H7 (cell line): ENCODE data around the gene HOXD3. TPM values are rescaled to one million over a fixed set of nuclear protein-coding genes. Genes with fewer than 3 reads are reported as not detected.

Experiments used
- DNase-seq: peaks from one replicate; pipeline ENCODE4 v3.0.0; 2012
- H3K27me3 ChIP-seq: 2 replicates; pipeline ENCODE4 v1.6.0; 2011; ENCODE audit warnings: mild to moderate bottlenecking, low read length; ENCODE audit not compliant: control insufficient read depth, insufficient read depth
- H3K36me3 ChIP-seq: replicated peaks from 2 replicates; pipeline ENCODE4 v1.5.1; 2011; ENCODE audit warnings: low read length; ENCODE audit not compliant: control insufficient read depth, insufficient read depth
- H3K4me3 ChIP-seq: 2 replicates; pipeline ENCODE4 v1.5.1; 2011; ENCODE audit warnings: low read depth, mild to moderate bottlenecking, control low read depth, low read length, moderate library complexity; ENCODE audit not compliant: insufficient read depth
- total RNA-seq: library from RNA; depleted of rRNA; stranded (reverse); fragments of >200 nt; shearing (Covaris generic); gene quantifications from 2 replicates; pipeline ENCODE4 v1.2.3, GENCODE V29; 2014

Gene HOXD3
- total RNA-seq, 1 experiment from 2014 or later = not detected

DNA sequence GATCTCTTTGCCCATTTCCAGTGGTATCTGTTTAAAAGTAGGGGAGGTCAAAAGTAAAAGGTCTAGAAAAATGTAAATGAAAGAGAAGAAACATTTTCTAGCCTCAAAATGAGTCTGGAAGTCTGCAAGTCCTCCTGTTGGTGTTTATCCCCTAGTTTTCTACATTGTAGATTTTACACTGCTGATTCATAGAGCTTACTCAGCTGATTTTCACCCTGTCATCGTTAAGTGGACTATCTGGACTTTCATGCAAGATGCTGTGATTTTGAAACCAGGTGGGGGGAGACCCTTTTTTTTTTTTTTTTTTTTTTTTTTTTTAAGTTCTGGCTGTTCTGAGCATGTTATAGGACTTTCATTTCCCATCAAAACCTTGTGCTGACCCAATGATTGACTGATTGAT lies 10.3 kb downstream of the HOXD3 start:
- Histone ChIP-seq H3K27me3 (peaks cover 100% of the 10 kb centered on the region), H3K4me3 (no peak overlapping the region), H3K36me3 (no peaks in the 10 kb centered on the region)
- DNase-seq = no peak

GRCh38 chr2:176169181-176169580 lies 12.1 kb downstream of the HOXD3 start:
- Histone ChIP-seq H3K27me3 (peaks cover 100% of the 10 kb centered on the region), H3K4me3 (no peak overlapping the region), H3K36me3 (no peaks in the 10 kb centered on the region)
- no peak for DNase-seq

DNA sequence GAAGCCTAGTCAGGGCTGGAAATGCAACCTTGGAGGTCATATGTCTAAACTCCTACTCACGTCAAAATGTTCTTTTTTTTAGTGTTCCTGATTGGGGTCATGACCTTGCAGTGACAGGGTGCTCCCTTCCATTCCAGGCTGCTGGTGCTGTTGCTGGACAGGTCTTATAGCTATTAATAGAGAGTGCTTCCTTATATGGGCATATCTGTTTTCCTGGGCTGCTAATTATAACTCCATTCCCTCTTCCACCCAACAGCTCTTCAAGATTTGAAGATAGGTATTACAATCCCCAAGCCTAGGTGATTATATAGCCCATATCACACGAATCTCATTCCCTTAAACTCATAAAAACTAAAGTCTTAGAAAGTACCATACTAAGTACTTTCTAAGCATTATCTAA lies 12.6 kb downstream of the HOXD3 start:
- Histone ChIP-seq H3K27me3 (peaks cover 100% of the 10 kb centered on the region), H3K36me3 (no peaks in the 10 kb centered on the region), H3K4me3 (no peak overlapping the region)
- no peak for DNase-seq

DNA sequence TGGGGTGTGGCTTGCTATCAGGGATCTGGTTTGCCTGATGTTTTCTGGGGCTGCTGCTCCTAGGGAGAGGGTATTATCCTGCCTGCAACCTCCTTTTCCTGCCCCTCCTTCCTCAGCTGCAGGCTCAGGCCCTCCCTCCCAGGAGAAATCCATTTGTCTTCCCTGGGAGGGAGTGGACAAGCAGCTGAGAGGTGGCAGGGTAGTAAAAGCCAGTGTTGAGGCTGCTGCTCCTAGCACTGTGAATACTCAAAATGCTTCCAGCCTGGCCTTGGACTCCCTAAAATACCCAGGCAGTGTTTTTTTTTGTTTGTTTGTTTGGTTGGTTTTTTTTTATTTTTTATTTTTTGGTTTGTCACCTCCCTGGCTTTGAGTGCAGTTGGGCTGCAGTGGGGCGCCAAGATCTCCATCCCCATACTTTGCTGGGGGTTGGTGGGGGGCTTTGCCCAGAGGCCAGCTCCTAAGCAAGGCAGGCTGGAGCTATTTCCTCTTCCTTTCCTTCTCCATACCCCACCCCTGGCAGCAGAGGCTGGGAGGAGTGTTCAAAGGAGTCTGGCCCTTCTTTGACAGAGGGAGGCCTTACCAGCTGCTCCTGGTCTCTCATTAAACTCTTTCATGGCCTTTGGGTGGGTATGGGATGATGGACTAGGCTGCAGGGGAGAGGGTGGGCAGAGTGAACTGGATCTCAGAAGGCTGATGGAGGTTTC lies 13.6 kb downstream of the HOXD3 start:
- H3K27me3 ChIP-seq = peaks cover 100% of the 10 kb centered on the region
- no peaks in the 10 kb centered on the region for H3K36me3 ChIP-seq
- no peak overlapping the region for H3K4me3 ChIP-seq
- DNase-seq = no peak

GRCh38 chr2:176171351-176172006 lies 14.4 kb downstream of the HOXD3 start:
- Histone ChIP-seq H3K4me3 (peak overlapping the region; percentile 28), H3K36me3 (no peaks in the 10 kb centered on the region), H3K27me3 (peaks cover 100% of the 10 kb centered on the region)
- DNase-seq = peak; percentile 81

DNA sequence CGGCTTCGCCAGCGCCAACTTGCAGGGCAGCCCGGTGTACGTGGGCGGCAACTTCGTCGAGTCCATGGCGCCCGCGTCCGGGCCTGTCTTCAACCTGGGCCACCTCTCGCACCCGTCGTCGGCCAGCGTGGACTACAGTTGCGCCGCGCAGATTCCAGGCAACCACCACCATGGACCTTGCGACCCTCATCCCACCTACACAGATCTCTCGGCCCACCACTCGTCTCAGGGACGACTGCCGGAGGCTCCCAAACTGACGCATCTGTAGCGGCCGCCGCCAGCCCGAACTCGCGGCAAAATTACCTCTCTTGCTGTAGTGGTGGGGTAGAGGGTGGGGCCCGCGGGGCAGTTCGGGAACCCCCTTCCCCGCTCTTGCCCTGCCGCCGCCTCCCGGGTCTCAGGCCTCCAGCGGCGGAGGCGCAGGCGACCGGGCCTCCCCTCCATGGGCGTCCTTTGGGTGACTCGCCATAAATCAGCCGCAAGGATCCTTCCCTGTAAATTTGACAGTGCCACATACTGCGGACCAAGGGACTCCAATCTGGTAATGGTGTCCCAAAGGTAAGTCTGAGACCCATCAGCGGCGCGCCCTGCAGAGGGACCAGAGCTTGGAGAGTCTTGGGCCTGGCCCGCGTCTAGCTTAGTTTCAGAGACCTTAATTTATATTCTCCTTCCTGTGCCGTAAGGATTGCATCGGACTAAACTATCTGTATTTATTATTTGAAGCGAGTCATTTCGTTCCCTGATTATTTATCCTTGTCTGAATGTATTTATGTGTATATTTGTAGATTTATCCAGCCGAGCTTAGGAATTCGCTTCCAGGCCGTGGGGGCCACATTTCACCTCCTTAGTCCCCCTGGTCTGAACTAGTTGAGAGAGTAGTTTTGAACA lies 15.1 kb downstream of the HOXD3 start:
- no peaks in the 10 kb centered on the region for H3K36me3 ChIP-seq
- H3K4me3 ChIP-seq = peak overlapping the region; percentile 28
- H3K27me3 ChIP-seq = peaks cover 100% of the 10 kb centered on the region
- peak; percentile 66 for DNase-seq

GRCh38 chr2:176172895-176173566 lies 15.9 kb downstream of the HOXD3 start:
- DNase-seq = no peak
- H3K27me3 ChIP-seq = peaks cover 100% of the 10 kb centered on the region
- no peak overlapping the region for H3K4me3 ChIP-seq
- H3K36me3 ChIP-seq = no peaks in the 10 kb centered on the region

- H3K36me3 ChIP-seq = no peaks in the 10 kb centered on the region
- H3K4me3 ChIP-seq = no peak overlapping the region
- DNase-seq = no peak
- H3K27me3 ChIP-seq = peaks cover 100% of the 10 kb centered on the region
Observed at GRCh38 chr2:176173567-176174381, 16.7 kb downstream of the HOXD3 start.

DNA sequence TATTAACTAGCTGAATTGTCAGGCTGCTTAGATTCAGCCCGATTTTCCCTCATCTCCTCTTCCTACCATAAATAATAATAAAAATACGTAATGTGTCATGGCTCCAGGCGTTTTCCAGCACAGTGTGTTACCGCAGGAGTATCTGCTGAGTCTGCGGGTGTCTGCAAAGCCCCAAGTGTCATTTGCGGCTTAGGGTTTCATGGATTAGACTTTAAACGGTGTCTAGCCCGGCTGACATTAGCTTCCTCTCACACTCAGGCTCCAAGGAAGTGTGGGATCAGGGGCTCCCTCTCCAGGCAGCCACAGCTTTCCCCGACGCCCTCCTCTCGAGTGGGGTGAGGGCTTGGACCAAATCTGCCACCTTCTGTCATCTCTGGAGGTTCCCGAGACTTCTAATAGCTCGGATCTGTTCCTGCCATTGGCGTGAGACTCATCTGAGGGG lies 17.3 kb downstream of the HOXD3 start:
- no peaks in the 10 kb centered on the region for H3K36me3 ChIP-seq
- peaks cover 100% of the 10 kb centered on the region for H3K27me3 ChIP-seq
- H3K4me3 ChIP-seq = no peak overlapping the region
- peak; percentile 54 for DNase-seq

DNA sequence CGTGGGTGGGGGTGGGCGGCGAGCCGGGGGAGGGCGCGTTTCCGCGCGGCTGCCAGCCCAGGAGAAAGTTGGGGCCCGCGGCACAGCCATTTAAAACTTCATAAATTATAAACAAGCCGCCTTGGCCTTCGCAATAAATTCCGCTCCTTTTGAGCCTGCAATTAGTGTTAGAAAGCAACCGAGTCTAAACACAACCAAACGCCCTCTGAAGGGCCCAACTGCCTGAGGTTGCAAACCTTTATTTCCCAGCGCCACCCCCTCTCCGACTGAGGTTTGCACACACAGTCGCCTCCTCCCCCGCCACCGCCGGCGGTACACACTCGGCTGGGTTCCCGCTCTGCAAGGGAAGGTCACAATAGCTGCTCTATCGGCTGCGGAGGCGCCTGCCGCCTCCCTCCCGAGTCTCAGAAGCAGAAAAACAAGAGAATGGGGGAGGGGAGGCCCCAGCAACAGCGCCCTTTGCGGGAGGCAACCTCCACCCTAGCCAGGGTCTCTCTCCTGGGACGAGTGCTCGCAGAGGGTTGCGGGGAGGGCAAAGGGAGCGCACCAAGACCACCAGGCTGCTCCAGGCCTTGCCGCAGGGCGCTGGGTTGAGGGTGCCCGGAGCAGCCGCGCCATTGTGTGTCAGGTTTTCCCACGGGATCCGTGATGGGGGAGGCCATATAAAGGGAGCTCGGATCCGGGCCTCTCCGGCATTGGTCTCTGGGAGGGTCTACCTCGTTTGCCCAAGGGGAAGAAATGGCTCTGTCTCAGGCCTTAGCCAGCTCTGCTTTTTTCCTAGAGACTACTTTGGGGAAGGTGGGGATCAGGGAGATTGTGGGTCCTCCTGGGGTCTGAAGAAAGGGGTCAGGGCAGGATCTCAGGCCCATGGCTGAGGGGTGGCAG lies 18.0 kb downstream of the HOXD3 start:
- Histone ChIP-seq H3K36me3 (no peaks in the 10 kb centered on the region), H3K4me3 (peak overlapping the region; percentile 25; the same call in 1 of the 2 replicates), H3K27me3 (peaks cover 100% of the 10 kb centered on the region)
- DNase-seq = peak; percentile 89

DNA sequence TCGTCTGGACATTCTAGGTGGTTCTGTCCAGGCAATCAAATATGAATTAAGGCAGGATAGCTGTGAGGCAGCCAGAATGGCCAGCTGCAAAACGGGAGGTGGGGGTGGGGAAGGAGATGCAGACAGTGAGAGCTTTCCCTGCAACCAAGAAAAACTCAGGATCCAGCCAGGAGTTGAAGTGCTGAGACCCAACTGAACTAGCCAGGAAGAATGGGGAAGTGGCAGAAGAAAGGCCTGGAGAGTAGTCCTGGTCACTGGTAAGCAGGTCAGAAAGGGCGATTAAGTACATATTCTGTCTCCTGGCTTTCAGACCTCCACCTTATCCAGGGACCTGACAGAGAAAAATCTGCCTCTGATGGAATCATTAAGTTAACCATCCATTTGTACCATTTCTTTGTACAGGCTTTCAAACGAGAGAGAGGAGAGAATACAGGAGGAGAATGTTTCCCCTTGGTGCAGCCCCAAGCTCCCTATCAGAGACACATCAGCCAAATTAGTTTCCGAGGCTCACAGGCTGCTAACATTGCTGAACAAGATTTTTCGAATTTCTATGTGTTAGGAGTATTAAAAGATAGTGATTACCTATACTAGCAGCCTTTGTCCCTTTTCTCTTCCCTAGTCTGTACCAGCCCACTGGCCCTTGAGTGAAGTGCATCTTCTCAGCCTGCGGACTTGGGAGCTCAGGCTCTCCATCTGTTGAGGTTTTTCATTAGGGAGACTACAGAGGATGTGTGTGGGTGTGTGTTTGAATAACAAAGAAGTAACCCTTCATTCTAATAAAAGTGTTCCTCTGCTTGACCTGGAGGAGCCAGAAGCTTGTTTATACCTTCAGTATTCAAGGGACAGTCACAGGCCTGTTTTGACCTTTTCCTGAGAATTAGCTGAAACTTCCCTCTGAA lies 18.9 kb downstream of the HOXD3 start:
- DNase-seq = peak; percentile 66
- Histone ChIP-seq H3K27me3 (peaks cover 100% of the 10 kb centered on the region), H3K4me3 (no peak overlapping the region), H3K36me3 (no peaks in the 10 kb centered on the region)

DNA sequence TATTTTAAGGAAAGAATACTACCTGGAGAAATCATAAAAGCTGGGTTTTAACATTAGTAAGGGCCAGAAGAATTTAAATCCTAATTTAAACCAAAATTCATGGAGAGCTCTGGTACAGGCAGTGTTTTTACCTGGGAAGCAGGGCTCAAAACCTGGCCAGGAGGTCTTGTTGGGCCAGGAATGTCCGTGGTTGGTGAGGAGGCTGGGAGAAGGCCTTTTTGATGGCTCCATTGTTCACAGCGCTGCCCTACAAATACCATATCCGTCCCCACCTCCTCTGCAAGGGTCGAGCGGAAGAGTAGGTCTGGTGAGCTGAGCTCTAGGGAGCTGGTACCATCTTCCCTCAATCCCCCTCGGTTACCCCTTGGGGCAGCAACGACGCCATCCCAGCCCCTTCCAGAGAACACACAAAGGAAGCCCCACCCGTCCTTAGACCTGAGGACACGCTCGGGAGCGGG lies 20.5 kb downstream of the HOXD3 start:
- Histone ChIP-seq H3K36me3 (no peaks in the 10 kb centered on the region), H3K4me3 (peak overlapping the region; percentile 30), H3K27me3 (peaks cover 99% of the 10 kb centered on the region)
- peak; percentile 87 for DNase-seq
